ENCODE data around the gene KCNIP2.

Gene KCNIP2

GRCh38 chr10:101850749-101851148 is 7.1 kb upstream of the KCNIP2 start:
- no peak for DNase-seq

- DNase-seq, result no peak
Measured at GRCh38 chr10:101848894-101849351, 5.3 kb upstream of the KCNIP2 start.

GRCh38 chr10:101848408-101848807 is 4.8 kb upstream of the KCNIP2 start:
- no peak for DNase-seq

- no peak for DNase-seq
Measured at GRCh38 chr10:101845893-101846292, 2.3 kb upstream of the KCNIP2 start.

GRCh38 chr10:101841826-101842225 is 1.8 kb downstream of the KCNIP2 start:
- DNase-seq, result no peak

DNA sequence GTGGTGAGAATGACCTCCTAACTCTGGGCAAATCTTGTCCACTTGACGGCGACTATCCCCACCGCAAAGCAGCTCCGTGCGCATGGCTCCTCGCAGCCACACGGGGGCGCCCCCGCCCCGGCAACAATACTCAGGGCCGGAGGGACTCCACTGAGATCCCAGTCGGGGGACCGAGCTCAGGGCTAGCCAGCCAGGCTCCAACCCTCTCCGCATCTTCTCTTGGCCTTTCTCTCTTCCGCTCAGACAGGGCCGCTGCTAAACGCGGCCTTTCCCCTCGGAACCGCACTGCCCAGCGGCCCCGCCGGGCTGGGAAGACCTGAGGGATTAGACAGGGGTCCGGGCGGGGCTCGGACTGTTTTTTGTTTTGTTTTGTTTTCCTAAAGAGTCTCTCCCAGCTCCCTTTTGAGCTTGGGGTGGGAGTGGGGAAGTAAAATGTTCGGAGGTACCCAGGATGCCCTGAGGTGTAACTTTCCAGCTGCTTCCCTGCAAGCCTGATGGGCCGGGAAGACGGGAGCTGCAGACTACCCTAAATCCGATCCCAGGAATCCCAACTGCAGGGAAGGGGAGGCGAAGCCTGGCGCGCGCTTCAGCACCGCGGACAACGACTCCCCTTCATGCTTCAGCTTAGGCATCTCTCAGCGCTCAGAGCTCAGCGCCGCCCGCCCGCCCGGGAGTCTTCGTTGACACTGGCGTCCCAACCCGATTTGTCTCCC is 2.7 kb downstream of the KCNIP2 start:
- DNase-seq, result peak; percentile 98

DNA sequence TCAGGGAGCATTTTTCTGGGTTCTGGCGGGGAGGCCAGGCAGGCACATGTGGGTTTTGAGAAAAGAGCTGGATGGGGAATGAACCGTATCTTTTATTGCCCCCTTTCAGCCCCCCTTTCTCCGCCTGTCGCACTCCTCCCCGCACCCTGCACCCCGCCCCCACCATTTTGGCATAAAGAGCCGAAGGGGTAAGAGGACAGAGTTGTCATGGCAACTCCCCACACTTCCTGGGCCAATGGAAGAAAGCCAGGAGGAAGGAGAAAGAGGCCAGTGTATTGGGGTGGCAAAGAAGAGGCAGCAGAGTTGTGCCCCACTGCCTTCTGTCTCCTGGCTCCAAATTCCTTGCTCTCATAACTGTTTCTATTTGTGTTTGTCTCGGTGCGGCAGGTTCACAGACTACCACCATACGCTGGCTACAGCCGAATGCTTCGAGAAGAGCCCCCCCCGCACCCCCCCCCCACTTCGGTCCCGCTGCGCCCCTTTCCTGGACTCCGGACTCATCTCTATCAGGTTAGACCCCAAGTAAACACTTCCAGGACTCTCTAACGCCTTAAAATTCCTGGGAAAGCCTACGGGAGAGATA is 3.4 kb downstream of the KCNIP2 start:
- no peak for DNase-seq

- no peak for DNase-seq
Measured at GRCh38 chr10:101839416-101840063, 4.1 kb downstream of the KCNIP2 start.

GRCh38 chr10:101839002-101839401 is 4.6 kb downstream of the KCNIP2 start:
- no peak for DNase-seq

- no peak for DNase-seq
Measured at GRCh38 chr10:101838416-101838970, 5.1 kb downstream of the KCNIP2 start.

DNA sequence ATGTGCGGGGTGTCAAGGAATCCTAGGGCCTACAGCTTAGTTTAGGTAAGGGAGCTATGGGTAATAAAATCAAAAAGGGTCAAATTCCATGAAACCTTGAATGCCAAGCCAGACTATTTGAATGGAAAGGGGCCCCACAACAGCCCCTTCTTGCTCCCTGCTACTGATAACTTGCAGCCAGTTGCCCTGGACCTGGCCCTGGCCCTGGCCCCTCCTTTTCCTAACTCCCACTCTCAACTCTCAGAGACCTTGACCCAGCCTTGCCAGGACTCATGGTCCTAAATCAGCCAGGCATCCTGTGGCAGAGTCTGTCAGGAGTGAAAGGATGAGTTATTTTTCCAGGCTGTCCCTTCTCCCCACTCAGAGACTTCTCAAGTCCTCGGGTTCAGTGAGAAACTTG is 5.9 kb downstream of the KCNIP2 start:
- no peak for DNase-seq

GRCh38 chr10:101835362-101835761 is 8.2 kb downstream of the KCNIP2 start:
- no peak for DNase-seq

DNA sequence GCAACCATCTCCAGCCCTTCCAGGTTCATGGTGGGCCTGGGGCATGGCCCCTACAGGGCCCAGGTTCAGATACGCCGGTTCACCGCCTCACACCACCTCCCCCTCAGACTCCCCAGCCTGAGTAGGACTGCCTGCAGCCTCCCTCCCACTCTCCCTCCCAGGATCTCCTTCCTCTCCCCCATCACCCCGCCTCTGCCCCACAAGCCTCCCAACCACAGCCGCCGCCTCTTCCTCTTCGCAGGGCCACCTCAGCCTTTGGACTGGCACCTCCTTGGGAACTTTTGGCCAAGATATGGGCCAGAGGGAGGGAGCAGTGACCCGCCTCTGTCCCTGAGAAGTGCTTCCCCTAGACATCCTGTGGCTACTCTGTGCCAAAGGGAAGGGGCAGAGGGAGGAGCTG is 9.3 kb downstream of the KCNIP2 start:
- no peak for DNase-seq

- DNase-seq, result no peak
Measured at GRCh38 chr10:101833466-101833865, 10.1 kb downstream of the KCNIP2 start.

GRCh38 chr10:101832325-101832771 is 11.3 kb downstream of the KCNIP2 start:
- no peak for DNase-seq

GRCh38 chr10:101831169-101831811 is 12.3 kb downstream of the KCNIP2 start:
- no peak for DNase-seq

DNA sequence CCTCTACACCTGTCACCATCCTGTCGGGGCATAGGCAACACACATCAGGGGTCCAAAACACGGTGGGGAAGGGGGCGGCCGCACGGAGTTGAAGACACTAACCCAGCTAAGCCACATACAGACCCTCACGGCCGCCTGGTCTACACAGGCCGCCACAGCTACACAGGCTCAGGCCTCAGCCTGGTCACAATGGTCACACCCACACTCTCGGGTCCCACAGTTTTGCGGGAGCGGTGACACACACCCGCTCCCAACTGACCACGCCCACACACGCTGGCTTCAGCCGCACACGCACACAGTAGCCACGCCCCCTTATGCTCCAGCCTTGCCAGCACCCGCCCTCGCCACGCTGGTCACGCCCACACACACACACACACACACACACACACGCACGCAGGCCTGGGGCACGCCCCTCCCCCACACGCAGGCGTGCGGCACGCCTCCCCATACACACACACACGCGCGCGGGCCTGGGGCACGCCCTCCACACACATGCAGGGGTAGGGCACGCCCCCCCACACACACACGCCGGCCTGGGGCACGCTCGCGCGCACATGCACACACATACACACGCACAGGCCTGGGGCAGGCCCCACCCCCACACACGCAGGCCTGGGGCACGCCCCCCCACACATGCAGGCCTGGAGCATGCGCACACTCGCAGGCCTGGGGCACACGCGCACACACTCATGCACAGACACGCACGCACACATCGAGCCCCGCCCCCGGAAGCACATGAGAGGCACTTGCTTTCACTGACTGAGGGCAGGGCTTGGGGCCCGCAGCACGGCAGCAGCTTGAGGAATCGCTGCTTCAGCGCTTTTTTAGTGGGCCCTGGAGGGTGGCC is 13.1 kb downstream of the KCNIP2 start:
- peak; percentile 90 for DNase-seq

GRCh38 chr10:101829561-101830315 is 13.9 kb downstream of the KCNIP2 start:
- DNase-seq, result no peak

DNA sequence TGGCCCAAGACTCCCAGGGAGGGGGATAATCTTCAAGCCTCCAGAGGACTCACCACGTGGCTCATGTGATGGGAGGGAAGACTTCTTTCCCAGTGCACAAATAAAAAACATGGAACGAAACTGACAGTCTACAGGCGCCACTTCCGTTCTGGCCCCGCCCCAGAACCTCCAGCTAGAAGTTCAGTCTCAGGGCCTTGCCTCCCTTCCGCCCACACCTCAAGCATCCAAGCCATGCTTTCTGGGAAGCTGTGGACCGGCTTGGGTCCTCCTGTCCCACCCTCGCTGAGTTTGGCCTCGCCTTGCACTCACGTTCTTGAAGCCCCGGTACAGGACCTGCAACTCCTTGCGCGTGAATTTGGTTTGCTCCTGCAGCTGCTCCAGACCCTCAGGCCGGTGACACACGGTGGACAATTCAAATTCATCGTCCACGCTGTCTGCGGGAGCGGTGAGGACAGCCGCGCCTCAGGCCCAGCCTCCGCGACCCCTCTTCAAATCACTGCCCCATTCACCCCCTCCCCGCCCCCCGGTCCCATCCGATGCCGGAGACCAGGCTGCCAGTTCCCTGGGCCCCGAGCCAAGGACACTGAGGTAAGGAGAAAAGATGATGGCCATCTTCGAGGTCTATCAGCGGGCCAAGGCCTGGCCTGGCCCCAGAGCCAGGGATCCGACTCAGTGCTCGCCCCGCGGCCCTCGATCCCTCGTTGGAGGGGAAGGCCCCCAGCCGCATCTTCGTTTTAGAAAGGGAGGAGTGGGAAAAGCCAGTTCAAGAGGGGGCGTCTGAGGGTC is 14.6 kb downstream of the KCNIP2 start:
- no peak for DNase-seq

DNA sequence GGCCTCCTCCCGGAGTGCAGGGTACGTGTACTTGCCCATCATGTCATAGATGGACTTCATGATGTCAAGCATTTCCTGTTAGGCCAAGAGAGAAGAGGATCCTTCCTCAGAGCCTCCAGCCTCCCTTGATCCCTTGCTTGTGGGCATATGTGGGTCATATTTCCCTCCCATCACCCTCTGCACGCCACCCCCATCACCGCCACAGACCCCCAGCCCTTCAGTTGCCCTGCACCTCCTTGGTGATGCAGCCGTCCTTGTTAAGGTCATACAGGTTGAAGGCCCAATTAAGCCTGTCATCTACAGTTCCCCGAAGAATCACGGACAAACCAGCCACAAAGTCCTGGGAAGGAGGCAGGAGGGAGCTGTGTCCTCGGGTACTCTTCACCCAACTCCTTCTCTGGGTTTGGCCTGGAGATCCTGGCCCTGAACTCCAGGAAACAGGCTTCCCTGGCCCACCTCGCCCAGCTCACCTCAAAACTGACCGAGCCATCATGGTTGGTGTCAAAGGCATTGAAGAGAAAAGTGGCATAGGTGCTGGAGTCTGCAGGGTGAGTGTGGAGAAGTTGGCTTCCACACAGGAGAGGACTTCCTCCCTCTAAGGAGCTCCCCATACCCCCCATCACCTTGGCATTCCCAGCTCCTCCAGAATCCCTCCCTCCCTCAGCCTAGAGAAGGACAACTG is 15.5 kb downstream of the KCNIP2 start:
- no peak for DNase-seq

All from 8988T (cell line).